ENCODE measurements around the gene TMEM271. TPM values are rescaled to one million over a fixed set of nuclear protein-coding genes. Genes with fewer than 3 reads are reported as not detected.
"Not testable (repeated sequence)": the region's sequence is repeated elsewhere in the genome, so short reads cannot be mapped to it uniquely, and the experiment has no call there.

TMEM271 gene
- total and polyA plus RNA-seq, 2 donors, result 0.02 to 0.05 TPM

DNA sequence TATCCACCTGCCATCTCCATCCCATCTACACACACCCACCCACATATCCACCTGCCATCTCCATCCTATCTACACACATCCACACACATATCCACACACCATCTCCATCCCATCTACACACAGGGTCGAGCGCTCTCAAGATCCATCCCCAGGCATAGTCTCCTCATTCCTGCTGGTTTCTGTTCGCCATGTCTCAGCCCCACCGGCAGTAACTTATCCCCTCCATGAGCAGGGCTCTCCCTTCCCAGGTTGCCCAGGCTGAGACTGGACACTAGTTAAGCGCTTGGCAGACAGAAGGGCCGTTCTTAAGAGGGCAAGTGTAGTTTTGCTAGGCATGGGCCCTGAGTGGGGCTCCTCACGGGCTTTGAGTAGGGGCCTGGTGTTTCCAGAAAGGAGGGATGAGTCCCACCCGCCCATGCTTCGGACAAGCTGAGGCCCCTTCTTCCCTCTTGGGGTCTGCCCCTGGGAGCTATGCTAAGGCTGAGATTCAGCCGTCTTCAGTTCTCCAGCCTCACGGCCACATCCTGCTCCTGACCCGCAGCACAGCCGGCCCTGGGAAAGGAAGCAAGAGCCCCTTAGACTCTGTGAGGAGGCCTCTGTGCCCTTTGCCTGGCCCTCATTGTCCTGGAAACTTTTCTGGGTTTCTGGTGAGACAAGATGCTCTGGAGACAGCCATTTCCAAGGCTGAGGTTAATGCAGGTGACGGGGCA, 20.4 kb downstream of the TMEM271 start:
- no peak for DNase-seq (ENCODE audit: low read depth in 6 of 9, low spot score in 9 of 9)
- Histone ChIP-seq H3K27ac (ENCODE audit: low read depth in 1 of 2, low read length in 1 of 2) (no peak overlapping the region), H3K4me3 (ENCODE audit: low read length in 2 of 2) (no peak overlapping the region), H3K9me3 (ENCODE audit: control insufficient read depth in 2 of 2, insufficient read depth in 1 of 2, low read length in 1 of 2) (peaks cover 2 to 8% of the 10 kb centered on the region in 2 donors), H3K27me3 (ENCODE audit: control insufficient read depth in 2 of 2, insufficient read depth in 1 of 2, low read length in 1 of 2) (no peaks in the 10 kb centered on the region), H3K36me3 (ENCODE audit: control insufficient read depth in 2 of 2, insufficient read depth in 2 of 2, low read length in 1 of 2) (no peaks in the 10 kb centered on the region), H3K4me1 (ENCODE audit: control insufficient read depth in 2 of 2, insufficient read depth in 2 of 2, low read length in 2 of 2) (no peaks in the 10 kb centered on the region)
- 92% methylated on average over 14 of the region's 14 CpGs for WGBS

DNA sequence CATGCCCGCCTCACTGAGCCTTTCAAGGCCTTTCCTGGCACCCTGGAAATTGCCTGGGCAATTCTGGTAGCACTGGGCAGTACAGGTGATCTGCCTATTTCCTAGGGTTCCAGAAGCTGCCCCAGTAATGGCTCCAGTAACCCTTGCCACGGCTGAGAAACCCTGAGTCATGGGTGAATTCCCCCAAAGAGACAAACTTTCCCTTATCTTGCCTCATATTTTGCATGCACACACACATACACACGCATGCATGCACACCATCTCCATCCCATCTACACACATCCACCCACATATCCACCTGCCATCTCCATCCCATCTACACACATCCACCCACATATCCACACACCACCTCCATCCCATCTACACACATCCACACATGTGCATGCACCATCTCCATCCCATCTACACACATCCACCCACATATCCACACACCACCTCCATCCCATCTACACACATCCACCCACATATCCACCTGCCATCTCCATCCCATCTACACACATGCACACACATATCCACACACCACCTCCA, 21.2 kb downstream of the TMEM271 start:
- not testable (repeated sequence) for H3K4me1 ChIP-seq (ENCODE audit: control insufficient read depth in 2 of 2, insufficient read depth in 2 of 2, low read length in 2 of 2); H3K9me3 ChIP-seq (ENCODE audit: control insufficient read depth in 2 of 2, insufficient read depth in 1 of 2, low read length in 1 of 2); H3K27me3 ChIP-seq (ENCODE audit: control insufficient read depth in 2 of 2, insufficient read depth in 1 of 2, low read length in 1 of 2); H3K36me3 ChIP-seq (ENCODE audit: control insufficient read depth in 2 of 2, insufficient read depth in 2 of 2, low read length in 1 of 2); H3K4me3 ChIP-seq (ENCODE audit: low read length in 2 of 2); H3K27ac ChIP-seq (ENCODE audit: low read depth in 1 of 2, low read length in 1 of 2); DNase-seq (ENCODE audit: low read depth in 6 of 9, low spot score in 9 of 9)
- 87% methylated on average over 3 of the region's 3 CpGs for WGBS

DNA sequence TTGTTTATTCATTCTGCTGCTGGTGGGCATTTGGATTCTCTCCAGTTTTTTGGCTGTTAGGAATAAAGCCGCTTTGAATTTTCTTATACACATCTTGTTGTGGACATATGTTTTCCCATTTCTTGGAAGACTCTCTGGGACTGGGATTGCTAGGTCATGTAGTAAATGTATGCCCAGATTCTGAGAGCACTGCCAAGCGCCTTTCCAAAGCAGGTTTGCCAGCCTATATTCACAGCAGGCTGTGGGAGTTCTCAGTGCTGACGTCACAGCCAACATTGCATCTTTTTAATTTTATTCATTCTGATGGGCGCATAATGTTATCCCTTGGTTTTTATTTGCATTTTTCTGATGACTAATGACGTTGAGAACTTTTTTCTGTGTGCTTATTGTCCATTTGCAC, 24.1 kb downstream of the TMEM271 start:
- no peak overlapping the region for H3K27ac ChIP-seq (ENCODE audit: low read depth in 1 of 2, low read length in 1 of 2)
- H3K9me3 ChIP-seq (ENCODE audit: control insufficient read depth in 2 of 2, insufficient read depth in 1 of 2, low read length in 1 of 2), result peaks cover 0 to 8% of the 10 kb centered on the region in 2 donors
- WGBS, result 82% methylated on average over 5 of the region's 5 CpGs
- H3K4me3 ChIP-seq (ENCODE audit: low read length in 2 of 2), result no peak overlapping the region
- DNase-seq (ENCODE audit: low read depth in 6 of 9, low spot score in 9 of 9), result no peak
- no peaks in the 10 kb centered on the region for H3K36me3 ChIP-seq (ENCODE audit: control insufficient read depth in 2 of 2, insufficient read depth in 2 of 2, low read length in 1 of 2)
- peaks cover 0 to 3% of the 10 kb centered on the region in 2 donors for H3K27me3 ChIP-seq (ENCODE audit: control insufficient read depth in 2 of 2, insufficient read depth in 1 of 2, low read length in 1 of 2)
- no peaks in the 10 kb centered on the region for H3K4me1 ChIP-seq (ENCODE audit: control insufficient read depth in 2 of 2, insufficient read depth in 2 of 2, low read length in 2 of 2)

DNA sequence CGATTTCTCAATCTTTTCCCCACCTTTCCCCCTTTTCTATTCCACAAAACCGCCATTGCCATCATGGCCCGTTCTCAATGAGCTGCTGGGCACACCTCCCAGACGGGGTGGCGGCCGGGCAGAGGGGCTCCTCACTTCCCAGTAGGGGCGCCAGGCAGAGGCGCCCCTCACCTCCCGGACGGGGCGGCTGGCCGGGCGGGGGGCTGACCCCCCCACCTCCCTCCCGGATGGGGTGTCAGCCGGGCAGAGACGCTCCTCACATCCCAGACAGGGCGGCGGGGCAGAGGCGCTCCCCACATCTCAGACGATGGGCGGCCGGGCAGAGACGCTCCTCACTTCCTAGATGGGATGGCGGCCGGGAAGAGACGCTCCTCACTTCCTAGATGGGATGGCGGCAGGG, 25.8 kb downstream of the TMEM271 start:
- H3K27ac ChIP-seq (ENCODE audit: low read depth in 1 of 2, low read length in 1 of 2); H3K4me1 ChIP-seq (ENCODE audit: control insufficient read depth in 2 of 2, insufficient read depth in 2 of 2, low read length in 2 of 2); H3K4me3 ChIP-seq (ENCODE audit: low read length in 2 of 2); DNase-seq (ENCODE audit: low read depth in 6 of 9, low spot score in 9 of 9); H3K27me3 ChIP-seq (ENCODE audit: control insufficient read depth in 2 of 2, insufficient read depth in 1 of 2, low read length in 1 of 2); H3K9me3 ChIP-seq (ENCODE audit: control insufficient read depth in 2 of 2, insufficient read depth in 1 of 2, low read length in 1 of 2); H3K36me3 ChIP-seq (ENCODE audit: control insufficient read depth in 2 of 2, insufficient read depth in 2 of 2, low read length in 1 of 2): not testable (repeated sequence)
- WGBS, result 97% methylated on average over 25 of the region's 27 CpGs

DNA sequence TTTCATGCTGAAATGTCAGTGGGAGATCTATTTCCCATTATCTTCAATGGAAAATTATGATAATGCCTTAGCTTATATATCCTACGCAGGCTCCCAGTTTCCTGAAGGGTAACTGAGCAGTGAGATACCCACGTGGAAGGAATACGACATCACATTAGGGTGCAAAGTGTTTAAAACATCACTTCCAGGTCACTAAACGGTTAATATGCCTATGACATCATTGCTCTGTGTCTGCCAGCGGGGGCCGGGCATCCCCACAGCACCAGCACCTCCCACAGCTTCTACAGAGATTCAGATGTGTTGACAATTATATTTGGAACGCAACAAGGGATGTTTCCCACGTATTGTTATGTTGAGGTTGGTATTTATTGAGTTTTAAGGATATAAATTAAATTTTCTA, 27.1 kb downstream of the TMEM271 start:
- Histone ChIP-seq H3K9me3 (ENCODE audit: control insufficient read depth in 2 of 2, insufficient read depth in 1 of 2, low read length in 1 of 2) (peaks cover 0 to under 1% of the 10 kb centered on the region in 2 donors), H3K4me1 (ENCODE audit: control insufficient read depth in 2 of 2, insufficient read depth in 2 of 2, low read length in 2 of 2) (no peaks in the 10 kb centered on the region), H3K27ac (ENCODE audit: low read depth in 1 of 2, low read length in 1 of 2) (no peak overlapping the region), H3K4me3 (ENCODE audit: low read length in 2 of 2) (no peak overlapping the region), H3K36me3 (ENCODE audit: control insufficient read depth in 2 of 2, insufficient read depth in 2 of 2, low read length in 1 of 2) (no peaks in the 10 kb centered on the region), H3K27me3 (ENCODE audit: control insufficient read depth in 2 of 2, insufficient read depth in 1 of 2, low read length in 1 of 2) (peaks cover 0 to 3% of the 10 kb centered on the region in 2 donors)
- 44% methylated on average over 8 of the region's 8 CpGs for WGBS
- DNase-seq (ENCODE audit: low read depth in 6 of 9, low spot score in 9 of 9), result no peak

DNA sequence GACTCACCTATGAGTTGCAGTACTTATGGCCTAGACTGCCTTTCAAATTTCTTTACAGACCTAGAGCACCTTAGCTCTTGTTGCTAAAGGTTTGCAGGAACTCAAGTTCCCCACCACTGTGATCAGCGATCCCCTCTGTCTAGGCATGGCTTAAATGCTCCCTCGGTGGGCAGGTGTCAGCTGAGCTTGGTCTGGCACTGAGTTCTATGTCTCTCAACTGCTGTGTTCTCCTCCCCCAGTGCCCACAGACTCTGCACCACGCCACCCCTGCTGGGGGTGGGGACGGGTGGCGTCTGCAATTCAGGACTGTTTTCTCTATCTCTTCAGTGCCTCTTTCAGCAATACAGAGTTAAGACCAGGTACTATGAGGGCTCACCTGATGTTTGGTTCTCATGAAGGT, 30.5 kb downstream of the TMEM271 start:
- Histone ChIP-seq H3K27ac (ENCODE audit: low read depth in 1 of 2, low read length in 1 of 2) (no peak overlapping the region), H3K27me3 (ENCODE audit: control insufficient read depth in 2 of 2, insufficient read depth in 1 of 2, low read length in 1 of 2) (peaks cover 0 to 3% of the 10 kb centered on the region in 2 donors), H3K36me3 (ENCODE audit: control insufficient read depth in 2 of 2, insufficient read depth in 2 of 2, low read length in 1 of 2) (no peaks in the 10 kb centered on the region), H3K4me1 (ENCODE audit: control insufficient read depth in 2 of 2, insufficient read depth in 2 of 2, low read length in 2 of 2) (no peaks in the 10 kb centered on the region), H3K4me3 (ENCODE audit: low read length in 2 of 2) (no peak overlapping the region), H3K9me3 (ENCODE audit: control insufficient read depth in 2 of 2, insufficient read depth in 1 of 2, low read length in 1 of 2) (no peaks in the 10 kb centered on the region)
- WGBS, result 83% methylated on average over 5 of the region's 5 CpGs
- no peak for DNase-seq (ENCODE audit: low read depth in 6 of 9, low spot score in 9 of 9)

DNA sequence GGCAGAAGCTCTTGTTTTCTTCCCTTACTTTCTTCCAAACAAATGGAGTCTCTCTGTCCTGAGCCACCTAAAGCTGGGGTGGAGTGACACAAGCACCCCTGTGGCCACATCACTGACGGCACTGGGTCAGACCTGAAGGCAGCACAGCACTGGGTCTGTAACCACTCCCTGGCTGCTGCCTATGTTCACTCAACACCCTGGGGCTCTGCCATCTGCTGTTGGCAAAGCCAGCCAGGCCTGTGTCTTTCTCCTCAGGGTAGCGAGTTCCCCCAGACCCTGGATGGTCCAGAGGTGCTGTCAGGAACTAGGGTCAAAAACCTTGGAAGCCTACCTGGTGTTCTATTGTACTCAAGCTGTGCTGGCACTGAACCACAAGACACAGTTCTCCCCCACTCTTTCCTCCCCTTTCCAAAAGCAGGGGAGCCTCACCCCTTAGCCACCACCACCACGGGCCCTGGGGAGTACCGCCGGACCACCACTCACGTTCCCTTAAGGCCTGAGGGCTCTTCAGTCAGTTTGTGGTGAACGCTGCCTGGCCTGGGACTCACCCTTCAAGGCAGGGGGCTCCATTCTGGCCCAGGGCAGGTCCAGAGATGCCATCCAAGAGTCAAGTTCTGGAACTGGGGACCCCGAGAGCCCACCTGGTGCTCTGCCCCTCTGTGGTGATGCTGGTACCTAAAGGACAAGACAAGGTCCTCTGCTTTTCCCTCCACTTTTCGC, 31.5 kb downstream of the TMEM271 start:
- Histone ChIP-seq H3K9me3 (ENCODE audit: control insufficient read depth in 2 of 2, insufficient read depth in 1 of 2, low read length in 1 of 2) (no peaks in the 10 kb centered on the region), H3K27ac (ENCODE audit: low read depth in 1 of 2, low read length in 1 of 2) (no peak overlapping the region), H3K27me3 (ENCODE audit: control insufficient read depth in 2 of 2, insufficient read depth in 1 of 2, low read length in 1 of 2) (peaks cover 0 to 3% of the 10 kb centered on the region in 2 donors), H3K4me1 (ENCODE audit: control insufficient read depth in 2 of 2, insufficient read depth in 2 of 2, low read length in 2 of 2) (no peaks in the 10 kb centered on the region), H3K36me3 (ENCODE audit: control insufficient read depth in 2 of 2, insufficient read depth in 2 of 2, low read length in 1 of 2) (no peaks in the 10 kb centered on the region), H3K4me3 (ENCODE audit: low read length in 2 of 2) (no peak overlapping the region)
- DNase-seq (ENCODE audit: low read depth in 6 of 9, low spot score in 9 of 9), result no peak
- 84% methylated on average over 9 of the region's 9 CpGs for WGBS

DNA sequence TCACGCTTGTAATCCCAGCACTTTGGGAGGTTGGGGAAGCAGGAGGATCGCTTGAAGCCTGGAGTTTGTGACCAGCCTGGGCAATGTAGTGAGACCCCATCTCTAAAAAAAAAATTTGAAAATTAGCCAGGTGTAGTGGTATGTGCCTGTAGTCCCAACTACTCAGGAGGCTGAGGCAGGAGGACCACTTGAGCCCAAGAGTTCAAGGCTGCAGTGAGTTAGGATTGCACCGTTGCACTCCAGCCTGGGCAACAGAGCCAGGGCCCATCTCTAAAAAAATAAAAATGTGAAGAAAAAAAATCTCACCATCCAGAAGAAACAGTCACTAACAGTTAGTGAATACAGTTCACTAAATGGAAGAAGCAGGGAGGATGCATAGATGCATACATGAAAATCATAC, 34.8 kb downstream of the TMEM271 start:
- no peaks in the 10 kb centered on the region for H3K4me1 ChIP-seq (ENCODE audit: control insufficient read depth in 2 of 2, insufficient read depth in 2 of 2, low read length in 2 of 2)
- no peak overlapping the region for H3K27ac ChIP-seq (ENCODE audit: low read depth in 1 of 2, low read length in 1 of 2)
- H3K4me3 ChIP-seq (ENCODE audit: low read length in 2 of 2), result no peak overlapping the region
- no peaks in the 10 kb centered on the region for H3K27me3 ChIP-seq (ENCODE audit: control insufficient read depth in 2 of 2, insufficient read depth in 1 of 2, low read length in 1 of 2)
- 95% methylated on average over 3 of the region's 3 CpGs for WGBS
- DNase-seq (ENCODE audit: low read depth in 6 of 9, low spot score in 9 of 9), result no peak
- no peaks in the 10 kb centered on the region for H3K9me3 ChIP-seq (ENCODE audit: control insufficient read depth in 2 of 2, insufficient read depth in 1 of 2, low read length in 1 of 2)
- H3K36me3 ChIP-seq (ENCODE audit: control insufficient read depth in 2 of 2, insufficient read depth in 2 of 2, low read length in 1 of 2), result peaks cover 2 to 8% of the 10 kb centered on the region in 2 donors

DNA sequence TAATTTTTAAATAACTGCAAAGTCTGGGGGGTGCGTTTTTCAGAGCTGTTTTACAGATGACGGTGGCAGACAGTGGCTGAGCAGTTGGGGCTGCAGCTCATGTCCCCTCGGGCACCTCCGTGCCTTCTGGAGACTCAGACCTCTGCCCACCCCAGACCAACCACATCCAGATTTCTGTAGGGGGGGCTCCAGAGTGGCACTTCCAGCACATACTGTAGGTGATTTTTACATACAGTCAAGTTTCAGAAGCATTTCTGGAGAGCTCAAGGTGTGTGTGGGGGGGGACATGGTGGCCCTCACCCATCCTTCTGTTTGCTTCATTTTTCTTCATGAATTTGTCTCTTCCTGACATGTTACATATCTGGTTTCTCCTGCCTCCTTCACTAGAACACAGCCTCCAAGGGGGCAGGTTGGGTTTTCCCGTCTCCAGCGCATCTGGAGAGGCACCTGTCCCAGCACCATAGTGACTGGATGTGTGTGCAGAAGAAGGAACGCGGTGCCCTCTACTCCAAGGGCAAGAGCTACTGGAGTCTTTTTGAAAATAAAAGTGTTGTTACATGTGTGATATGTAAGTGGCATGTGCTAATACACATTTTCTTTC, 37.5 kb downstream of the TMEM271 start:
- DNase-seq (ENCODE audit: low read depth in 6 of 9, low spot score in 9 of 9), result no peak

More for the DNA sequence above, 37.5 kb downstream of the TMEM271 start:
- no peaks in the 10 kb centered on the region for H3K27me3 ChIP-seq (ENCODE audit: control insufficient read depth in 2 of 2, insufficient read depth in 1 of 2, low read length in 1 of 2)
- WGBS, result 99% methylated on average over 8 of the region's 8 CpGs
- H3K4me3 ChIP-seq (ENCODE audit: low read length in 2 of 2), result no peak overlapping the region
- no peak overlapping the region for H3K27ac ChIP-seq (ENCODE audit: low read depth in 1 of 2, low read length in 1 of 2)
- no peaks in the 10 kb centered on the region for H3K9me3 ChIP-seq (ENCODE audit: control insufficient read depth in 2 of 2, insufficient read depth in 1 of 2, low read length in 1 of 2)
- no peaks in the 10 kb centered on the region for H3K4me1 ChIP-seq (ENCODE audit: control insufficient read depth in 2 of 2, insufficient read depth in 2 of 2, low read length in 2 of 2)
- peaks cover 10 to 32% of the 10 kb centered on the region in 2 donors for H3K36me3 ChIP-seq (ENCODE audit: control insufficient read depth in 2 of 2, insufficient read depth in 2 of 2, low read length in 1 of 2)

Data from thymus (tissue), 11 donors.